Measurements from ENCODE around the gene TLR1.
A peak's percentile ranks its signal among the peaks of the same experiment; 100 is the strongest.

Gene TLR1

GRCh38 chr4:38804654-38805295 is at the start of gene TLR1:
Gene TLR1 (minus strand): TSS chr4:38804791. CDS start chr4:38798831, 5,960 bp downstream.
- Histone ChIP-seq H3K9me2 (replicated peaks; ENCODE audit: control insufficient read depth, low read length) (no peaks in the 10 kb centered on the region), H4K20me1 (ENCODE audit: control insufficient read depth, insufficient read depth, low read depth, low read length) (no peaks in the 10 kb centered on the region), H3K4me3 (ENCODE audit: low read length) (peak within 1 kb of the TSS; percentile 82), H3K9me3 (ENCODE audit: control insufficient read depth, insufficient read depth, low read length) (peaks cover 15% of the 10 kb centered on the region), H3K27ac (ENCODE audit: low read depth, low read length) (peak within 1 kb of the TSS; percentile 94), H3K27me3 (ENCODE audit: control insufficient read depth, low read length) (no peaks in the 10 kb centered on the region), H3K4me1 (ENCODE audit: control insufficient read depth, low read length) (peaks cover 36% of the 10 kb centered on the region), H3K4me2 (ENCODE audit: low read length) (peak within 1 kb of the TSS; percentile 95), H3K36me3 (ENCODE audit: control insufficient read depth, low read length) (peaks cover 45% of the 10 kb centered on the region), H3K79me2 (ENCODE audit: control insufficient read depth, low read length) (peaks cover 25% of the 10 kb centered on the region), H3F3A (ENCODE audit: control insufficient read depth, insufficient read depth) (peaks cover 24% of the 10 kb centered on the region)
- peak; percentile 54 for TF ChIP-seq CTCF (IDR thresholded peaks at IDR 0.05; ENCODE audit: low read depth, low read length, poor library complexity, severe bottlenecking)
- TF ChIP-seq EZH2phosphoT487 (IDR thresholded peaks at IDR 0.05; ENCODE audit: borderline replicate concordance, low read length), result no peak

- Histone ChIP-seq H3K27ac (ENCODE audit: low read depth, low read length) (no peak overlapping the region), H3K79me2 (ENCODE audit: control insufficient read depth, low read length) (peaks cover 28% of the 10 kb centered on the region), H3K27me3 (ENCODE audit: control insufficient read depth, low read length) (no peaks in the 10 kb centered on the region), H3K9me3 (ENCODE audit: control insufficient read depth, insufficient read depth, low read length) (no peaks in the 10 kb centered on the region), H3F3A (ENCODE audit: control insufficient read depth, insufficient read depth) (no peaks in the 10 kb centered on the region), H3K4me1 (ENCODE audit: control insufficient read depth, low read length) (no peaks in the 10 kb centered on the region), H3K9me2 (replicated peaks; ENCODE audit: control insufficient read depth, low read length) (no peaks in the 10 kb centered on the region), H3K4me3 (ENCODE audit: low read length) (no peak overlapping the region), H3K36me3 (ENCODE audit: control insufficient read depth, low read length) (peaks cover 13% of the 10 kb centered on the region; the same call in 1 of the 2 replicates), H3K4me2 (ENCODE audit: low read length) (no peak overlapping the region), H4K20me1 (ENCODE audit: control insufficient read depth, insufficient read depth, low read depth, low read length) (no peaks in the 10 kb centered on the region)
- no peak for TF ChIP-seq CTCF (IDR thresholded peaks at IDR 0.05; ENCODE audit: low read depth, low read length, poor library complexity, severe bottlenecking)
Observed at GRCh38 chr4:38846015-38846414, 41.4 kb upstream of the TLR1 start.

GRCh38 chr4:38842994-38843393 is 38.4 kb upstream of the TLR1 start:
- no peak overlapping the region for H3K4me2 ChIP-seq (ENCODE audit: low read length)
- peaks cover 12% of the 10 kb centered on the region for H3K4me1 ChIP-seq (ENCODE audit: control insufficient read depth, low read length)
- H3F3A ChIP-seq (ENCODE audit: control insufficient read depth, insufficient read depth), result no peaks in the 10 kb centered on the region
- no peak overlapping the region for H3K4me3 ChIP-seq (ENCODE audit: low read length)
- TF ChIP-seq CTCF (IDR thresholded peaks at IDR 0.05; ENCODE audit: low read depth, low read length, poor library complexity, severe bottlenecking) (no peak), EZH2phosphoT487 (IDR thresholded peaks at IDR 0.05; ENCODE audit: borderline replicate concordance, low read length) (no peak)
- peaks cover 16% of the 10 kb centered on the region for H3K36me3 ChIP-seq (ENCODE audit: control insufficient read depth, low read length)
- peaks cover 1% of the 10 kb centered on the region; the same call in 1 of the 2 replicates for H3K9me3 ChIP-seq (ENCODE audit: control insufficient read depth, insufficient read depth, low read length)
- H4K20me1 ChIP-seq (ENCODE audit: control insufficient read depth, insufficient read depth, low read depth, low read length), result no peaks in the 10 kb centered on the region
- H3K9me2 ChIP-seq (replicated peaks; ENCODE audit: control insufficient read depth, low read length), result no peaks in the 10 kb centered on the region
- H3K79me2 ChIP-seq (ENCODE audit: control insufficient read depth, low read length), result peaks cover 35% of the 10 kb centered on the region
- H3K27me3 ChIP-seq (ENCODE audit: control insufficient read depth, low read length), result no peaks in the 10 kb centered on the region
- H3K27ac ChIP-seq (ENCODE audit: low read depth, low read length), result no peak overlapping the region
